Measurements from ENCODE around the gene CD99.
"Not testable (repeated sequence)": the region's sequence is repeated elsewhere in the genome, so short reads cannot be mapped to it uniquely, and the experiment has no call there.

CD99 gene

DNA sequence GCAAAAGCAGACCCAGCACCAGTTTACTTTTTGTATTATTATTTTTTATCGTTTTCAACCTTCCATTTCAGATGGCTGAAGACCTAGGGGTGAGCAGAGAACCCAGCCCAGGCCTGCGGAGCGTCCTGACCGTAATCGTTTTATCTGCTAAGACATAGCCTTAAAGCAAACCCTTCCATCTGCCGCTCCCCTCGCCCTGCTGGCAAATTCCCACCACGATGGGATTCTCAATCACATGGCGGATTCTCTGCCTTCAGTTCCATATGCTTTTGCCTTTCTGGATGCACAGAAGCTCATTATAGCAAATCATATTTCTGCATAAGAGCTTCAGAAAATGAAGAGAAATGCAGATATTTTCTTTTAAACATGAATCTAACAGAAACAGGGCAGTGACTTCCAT, 42.2 kb downstream of the CD99 start:
- no peak for DNase-seq

DNA sequence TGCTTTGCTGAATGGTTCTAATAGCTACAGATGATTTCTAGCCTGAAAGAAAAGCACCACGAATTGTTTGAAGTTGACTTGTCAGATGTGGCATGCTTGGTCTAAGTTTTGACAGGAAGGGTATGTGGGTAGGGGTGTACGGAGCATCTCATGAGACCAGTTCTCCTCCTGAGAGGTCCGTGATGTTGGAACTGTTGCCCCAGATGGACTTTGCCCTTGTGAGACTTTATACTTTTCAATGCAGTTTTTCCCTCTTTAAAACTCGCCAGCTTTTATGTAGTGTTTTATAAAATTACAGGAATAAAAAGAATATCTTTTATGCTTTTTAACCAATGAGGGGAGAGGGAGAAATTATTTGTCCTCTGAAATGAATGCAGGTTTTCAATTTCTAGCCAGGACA, 44.2 kb downstream of the CD99 start:
- no peak for DNase-seq

DNA sequence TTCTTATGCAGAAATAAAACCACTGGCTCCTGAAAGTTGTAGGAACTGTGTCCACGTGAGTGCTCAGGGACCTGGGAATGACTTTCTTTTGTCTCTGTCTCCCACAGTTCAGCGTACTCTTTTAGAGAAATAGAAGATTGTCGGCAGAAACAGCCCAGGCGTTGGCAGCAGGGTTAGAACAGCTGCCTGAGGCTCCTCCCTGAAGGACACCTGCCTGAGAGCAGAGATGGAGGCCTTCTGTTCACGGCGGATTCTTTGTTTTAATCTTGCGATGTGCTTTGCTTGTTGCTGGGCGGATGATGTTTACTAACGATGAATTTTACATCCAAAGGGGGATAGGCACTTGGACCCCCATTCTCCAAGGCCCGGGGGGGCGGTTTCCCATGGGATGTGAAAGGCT, 49.6 kb downstream of the CD99 start:
- no peak for DNase-seq

DNA sequence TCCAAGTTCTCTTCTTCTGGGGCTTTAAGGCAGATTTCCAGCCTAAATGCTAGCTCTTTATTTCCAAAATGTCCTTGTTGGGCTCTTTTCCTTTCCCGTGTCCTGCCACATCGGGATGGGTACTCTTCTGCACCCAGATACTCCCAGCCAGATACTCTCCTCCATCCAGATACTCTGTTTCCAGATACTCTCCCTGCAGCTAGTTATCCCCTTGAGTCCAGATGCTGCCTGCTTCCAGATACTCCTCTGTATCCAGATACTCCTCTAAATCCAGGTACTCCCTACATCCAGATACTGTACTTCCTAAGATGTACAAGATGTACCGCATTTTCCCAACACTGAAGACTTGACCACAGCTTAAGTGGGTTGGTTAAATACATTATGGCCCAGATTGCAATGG, 50.3 kb downstream of the CD99 start:
- no peak for DNase-seq

DNA sequence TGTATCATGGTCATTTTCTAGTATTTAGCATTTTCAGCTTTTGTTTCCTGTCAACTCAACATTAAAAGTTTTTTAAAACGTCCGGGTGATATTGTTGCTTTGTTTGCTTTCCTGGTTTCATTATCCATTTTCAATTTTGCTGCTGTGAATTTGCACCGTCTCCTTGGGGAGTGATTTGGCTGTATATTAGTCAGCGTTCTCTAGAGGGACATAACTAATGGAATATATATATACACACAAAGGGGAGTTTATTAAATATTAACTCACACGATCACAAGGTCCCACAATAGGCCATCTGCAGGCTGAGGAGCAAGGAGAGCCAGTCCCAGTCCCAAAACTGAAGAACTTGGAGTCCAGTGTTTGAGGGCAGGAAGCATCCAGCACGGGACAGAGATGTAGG, 55.2 kb downstream of the CD99 start:
- not testable (repeated sequence) for DNase-seq

DNA sequence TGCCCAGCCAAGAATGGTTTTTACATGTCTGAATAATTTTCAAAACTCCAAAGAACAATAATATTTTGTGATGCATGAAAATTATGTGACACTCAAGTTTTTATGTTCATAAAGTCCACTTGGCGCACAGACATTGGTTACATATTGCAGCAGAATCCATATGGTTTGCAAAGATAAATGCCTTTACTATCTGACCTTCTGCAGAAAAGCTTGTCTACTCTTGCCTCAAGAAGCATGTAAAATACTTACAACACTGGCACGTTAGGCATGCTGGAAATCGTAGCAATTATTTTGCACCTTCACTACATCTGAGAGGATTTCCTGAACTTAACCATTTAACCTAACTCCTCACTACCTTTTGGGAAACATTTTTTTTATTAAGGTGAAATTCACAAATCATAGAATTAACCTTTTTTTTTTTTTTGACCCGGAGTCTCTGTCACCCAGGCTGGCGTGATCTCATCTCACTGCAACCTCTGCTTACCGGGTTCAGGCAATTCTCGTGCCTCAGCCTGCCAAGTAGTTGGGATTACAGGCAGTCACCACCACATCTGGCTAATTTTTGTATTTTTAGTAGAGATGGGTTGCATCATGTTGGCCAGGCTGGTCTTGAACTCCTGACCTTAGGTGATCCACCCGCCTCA, 57.2 kb downstream of the CD99 start:
- DNase-seq: no peak

DNA sequence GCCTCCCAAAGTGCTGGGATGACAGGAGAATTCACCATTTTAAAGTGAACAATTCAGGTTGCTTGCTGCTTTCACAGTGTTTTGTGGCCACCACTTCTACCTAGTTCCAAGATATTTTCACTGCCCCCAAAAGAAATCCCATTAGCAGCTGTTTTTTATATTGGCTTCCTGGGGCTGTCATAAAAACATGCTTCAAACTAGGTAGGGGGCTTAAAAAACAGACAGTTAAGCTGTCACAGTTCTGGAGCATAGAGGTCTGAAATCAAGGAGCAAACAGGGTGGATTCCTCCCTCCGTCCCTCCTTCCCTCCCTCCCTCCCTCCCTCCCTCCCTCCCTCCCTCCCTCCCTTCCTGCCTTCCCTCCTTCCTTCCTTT, 57.7 kb downstream of the CD99 start:
- no peak for DNase-seq

DNA sequence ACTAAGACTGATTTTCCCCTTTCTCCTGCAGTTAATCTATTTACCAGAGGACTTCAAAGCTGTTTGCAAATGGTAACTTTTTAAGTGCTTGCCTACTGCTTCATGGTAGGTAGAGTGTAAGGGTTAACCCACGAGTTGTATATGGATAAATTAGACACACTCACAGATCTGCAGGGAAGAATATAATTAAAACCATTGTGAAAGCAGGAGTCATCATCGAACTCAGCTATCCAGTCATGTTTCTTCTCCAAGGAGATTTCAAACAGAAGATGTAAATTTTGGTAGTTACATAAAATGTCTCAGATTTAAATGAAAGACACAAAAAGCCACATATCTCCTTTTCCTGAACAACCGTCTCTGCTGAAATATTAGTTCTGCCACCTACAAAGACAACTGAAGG, 60.2 kb downstream of the CD99 start:
- DNase-seq: no peak

DNA sequence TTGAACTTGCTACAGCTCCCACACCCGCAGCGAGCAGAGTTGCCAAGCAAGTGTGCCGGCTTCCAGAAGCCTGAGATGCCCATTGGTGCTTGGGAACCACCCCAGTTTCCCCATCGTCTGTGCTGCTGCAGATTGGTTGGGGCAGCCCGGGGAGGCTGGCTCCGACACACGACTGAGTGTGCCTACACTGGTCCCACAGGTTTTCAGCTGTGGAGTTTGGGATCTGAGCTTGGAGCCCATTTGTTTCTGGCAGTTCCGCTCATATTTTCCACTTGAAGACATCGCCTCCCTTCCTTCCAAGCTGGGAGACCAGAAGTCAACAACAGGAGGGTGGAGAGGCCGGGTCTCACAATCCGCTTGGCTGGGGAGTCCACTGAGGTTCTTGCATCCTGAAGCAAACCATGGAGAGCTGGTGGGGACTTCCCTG, 60.8 kb downstream of the CD99 start, which contains the start of gene XG:
XG (plus strand) TSS at position 167 of the 427 bp plus-strand sequence; CDS start at position 402, 235 bp downstream.
- not testable (repeated sequence) for DNase-seq

DNA sequence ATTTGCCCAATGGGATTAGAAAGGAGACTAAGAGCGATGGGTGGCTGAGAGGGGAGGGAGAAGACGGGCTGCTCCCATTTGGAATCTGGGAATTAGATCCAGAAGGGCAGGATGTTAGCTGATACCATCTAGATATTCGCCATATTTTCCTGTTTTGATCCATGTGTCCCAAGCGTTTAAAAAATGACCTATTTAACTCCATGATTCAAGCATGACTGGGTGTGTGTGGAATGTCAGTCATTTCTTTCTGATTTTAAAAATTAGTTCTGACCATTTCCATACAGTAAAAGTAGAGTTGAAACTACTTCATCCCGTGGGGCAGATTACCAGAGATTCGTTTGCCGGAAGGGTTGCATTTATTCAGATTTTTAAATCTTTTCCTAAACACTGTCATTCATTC, 61.3 kb downstream of the CD99 start:
- DNase-seq: not testable (repeated sequence)

DNA sequence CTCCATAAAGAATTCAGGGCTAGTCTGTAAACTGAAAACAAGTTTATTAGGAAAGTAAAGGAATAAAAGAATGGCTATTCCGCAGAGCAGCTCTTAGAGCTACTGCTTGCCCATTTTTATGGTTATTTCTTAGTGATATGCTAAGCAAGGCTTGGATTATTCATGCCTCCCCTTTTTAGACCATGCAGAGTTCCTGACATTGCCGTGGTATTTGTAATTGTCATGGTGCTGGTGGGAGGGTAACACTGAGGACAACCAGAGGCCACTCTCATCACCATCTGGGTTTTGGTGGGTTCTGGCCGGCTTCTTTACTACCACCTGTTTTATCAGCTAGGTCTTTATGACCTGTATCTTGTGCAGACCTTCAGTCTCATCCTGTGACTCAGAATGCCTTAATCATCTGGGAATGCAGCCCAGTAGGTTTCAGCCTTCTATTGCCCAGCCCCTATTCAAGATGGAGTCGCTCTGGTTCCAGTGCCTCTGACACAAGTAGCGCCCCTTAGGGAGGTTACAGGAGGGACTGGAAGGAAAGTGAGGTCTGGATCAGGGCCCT, 64.1 kb downstream of the CD99 start:
- DNase-seq: not testable (repeated sequence)

DNA sequence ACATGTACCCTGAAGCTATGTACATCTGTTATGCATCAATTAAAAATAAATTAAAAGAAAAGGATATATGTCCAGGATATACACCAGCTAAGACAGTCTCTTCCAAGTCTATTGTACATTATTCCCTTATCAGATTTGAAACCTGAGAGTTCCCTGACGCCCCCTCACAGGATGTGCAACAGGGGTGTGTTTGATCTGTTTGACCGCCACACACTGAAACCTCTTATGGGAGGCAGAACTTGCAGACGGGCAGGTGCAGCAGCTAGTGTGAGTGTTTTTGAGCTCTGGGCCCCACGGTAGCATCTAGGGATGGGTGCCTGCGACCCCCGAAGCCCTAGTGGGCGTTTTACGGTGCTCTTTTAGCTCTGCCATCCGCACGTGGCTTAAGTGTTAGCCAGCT, 65.5 kb downstream of the CD99 start:
- no peak for DNase-seq

DNA sequence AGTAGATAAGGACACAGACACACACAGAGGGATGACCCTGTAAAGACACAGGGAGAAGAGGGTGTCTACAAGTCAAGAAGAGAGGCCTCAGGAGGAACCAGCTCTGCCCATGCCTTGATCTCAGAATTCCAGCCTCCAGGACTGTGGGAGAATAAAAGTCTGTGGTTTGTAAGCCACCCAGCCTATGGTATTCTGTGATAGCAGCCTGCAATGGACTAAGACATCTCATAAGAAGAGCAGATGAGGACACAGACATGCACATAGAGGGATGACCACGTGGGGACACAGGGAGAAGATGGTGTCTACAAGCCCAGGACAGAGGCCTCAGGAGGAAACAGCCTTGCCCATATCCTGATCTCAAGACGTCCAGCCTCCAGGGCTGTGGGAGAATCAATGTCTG, 70.2 kb downstream of the CD99 start:
- no peak for DNase-seq

DNA sequence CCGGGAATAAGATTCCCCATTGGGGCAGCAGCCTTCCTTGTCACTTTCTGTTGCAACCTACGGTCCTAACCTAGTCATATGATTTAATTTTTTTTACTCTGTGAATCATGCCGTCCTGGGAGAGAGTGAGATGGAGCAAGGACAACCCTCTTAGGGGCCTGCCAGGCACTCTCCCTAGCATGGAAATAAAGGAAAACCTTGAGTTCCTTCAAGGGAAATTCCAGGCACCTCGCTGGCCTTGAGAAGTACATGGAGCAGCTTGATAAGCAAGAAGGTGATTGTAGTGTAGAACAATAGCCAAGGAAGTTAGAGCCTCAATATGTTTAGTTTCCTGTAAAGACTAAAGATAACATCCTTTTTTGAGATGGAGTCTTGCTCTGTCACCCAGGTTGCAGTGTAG, 71.6 kb downstream of the CD99 start:
- not testable (repeated sequence) for DNase-seq

DNA sequence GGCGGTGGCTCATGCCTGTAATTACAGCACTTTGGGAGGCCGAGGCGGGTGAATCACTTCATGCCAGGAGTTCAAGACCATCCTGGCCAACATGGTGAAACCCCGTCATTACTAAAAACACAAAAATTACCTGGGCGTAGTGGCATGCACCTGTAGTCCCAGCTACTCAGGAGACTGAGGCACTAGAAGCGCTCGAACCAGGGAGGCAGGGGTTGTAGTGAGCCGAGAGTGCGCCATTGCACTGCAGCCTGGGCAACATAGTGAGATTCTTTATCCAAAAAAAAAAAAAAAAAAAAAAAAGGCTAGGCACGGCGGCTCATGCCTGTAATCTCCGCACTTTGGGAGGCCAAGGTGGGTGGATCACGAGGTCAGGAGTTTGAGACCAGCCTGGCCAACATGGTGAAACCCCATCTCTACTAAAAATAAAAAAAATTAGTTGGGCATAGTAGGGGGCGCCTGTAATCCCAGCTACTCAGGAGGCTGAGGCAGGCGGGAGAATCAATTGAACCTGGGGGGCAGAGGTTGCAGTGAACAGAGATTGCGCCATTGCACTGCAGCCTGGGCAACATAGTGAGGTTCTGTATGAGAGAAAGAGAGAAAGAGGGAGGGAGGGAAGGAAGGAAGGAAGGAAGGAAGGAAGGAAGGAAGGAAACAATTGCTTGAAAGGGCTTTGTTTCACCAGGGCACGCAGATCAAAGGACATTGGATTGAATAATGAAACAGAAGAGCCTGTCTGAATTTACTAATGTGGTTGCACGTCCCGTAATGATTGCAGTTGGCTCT, 73.9 kb downstream of the CD99 start:
- not testable (repeated sequence) for DNase-seq

DNA sequence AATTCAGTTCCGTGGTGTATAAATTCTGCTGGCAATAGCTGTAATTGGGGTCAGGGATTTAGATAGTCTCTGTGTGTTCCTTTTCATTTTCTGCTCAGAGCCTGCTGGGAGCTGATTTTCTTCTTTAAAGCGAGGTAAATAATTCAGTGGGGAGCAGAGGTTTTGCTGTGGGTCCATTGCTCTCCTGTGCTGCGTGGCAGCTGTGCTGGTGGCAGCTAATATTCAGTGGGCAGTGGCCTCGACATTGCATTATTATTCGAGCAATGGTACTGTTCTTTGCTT, 74.4 kb downstream of the CD99 start:
- no peak for DNase-seq

DNA sequence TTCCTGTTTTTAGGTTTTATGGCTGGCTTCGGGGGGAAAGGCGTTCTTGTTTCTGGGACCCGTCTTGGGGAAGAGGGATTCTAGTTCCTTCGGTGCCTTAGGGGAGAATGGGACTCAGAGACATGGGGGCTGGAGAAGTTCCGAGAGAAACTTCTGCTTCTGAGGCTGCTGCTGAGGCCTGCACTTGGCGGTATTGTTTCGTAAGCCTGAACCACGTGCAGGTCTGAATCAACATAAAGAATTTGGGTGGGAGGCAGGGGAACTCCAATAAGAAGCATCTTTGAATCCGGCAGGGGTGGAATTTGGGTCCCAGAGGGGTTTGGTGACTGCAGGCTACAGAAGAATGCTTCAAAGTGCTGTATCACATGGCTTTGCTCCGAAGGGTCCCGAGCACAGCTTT, 75.8 kb downstream of the CD99 start:
- DNase-seq: peak; percentile 81

DNA sequence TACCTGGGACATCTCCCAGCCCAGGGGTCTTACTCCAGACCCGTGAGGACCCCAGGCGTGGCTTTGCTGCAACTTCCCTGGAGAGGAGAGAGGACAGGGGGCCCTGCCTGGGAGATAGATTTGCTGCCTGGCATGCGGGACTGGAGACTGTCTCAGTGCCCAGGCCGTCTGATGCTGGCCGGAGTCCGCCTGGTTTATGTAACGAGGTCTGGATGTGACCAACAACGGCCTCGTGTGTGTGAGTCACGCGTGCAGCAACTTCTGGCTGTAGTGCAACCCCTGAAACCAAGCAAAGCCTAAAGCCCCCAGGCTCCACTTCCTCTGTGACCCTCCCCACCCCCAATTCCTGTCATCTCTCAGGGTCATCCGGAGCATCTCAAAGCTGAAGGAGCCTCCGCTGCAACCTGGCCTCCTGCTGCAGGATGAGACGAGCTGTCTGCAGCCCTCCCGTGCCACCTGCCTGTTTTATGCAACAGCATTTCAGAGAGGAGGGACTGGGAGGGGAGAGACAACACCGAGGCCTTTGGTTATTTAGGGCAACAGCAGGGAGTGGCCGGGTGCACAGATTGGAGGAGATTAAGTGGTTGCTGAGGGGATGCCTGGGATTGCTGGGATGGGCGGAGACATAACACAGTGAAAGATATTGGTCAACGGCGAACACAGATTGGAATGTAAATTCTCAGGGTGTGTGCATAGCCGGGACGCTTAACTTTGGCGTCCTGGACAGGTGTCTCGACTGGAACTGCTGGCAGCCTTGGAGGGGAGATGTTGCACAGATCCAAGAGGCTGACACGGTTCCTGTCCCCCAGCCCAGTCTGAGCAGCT, 76.7 kb downstream of the CD99 start:
- peak; percentile 84 for DNase-seq

DNA sequence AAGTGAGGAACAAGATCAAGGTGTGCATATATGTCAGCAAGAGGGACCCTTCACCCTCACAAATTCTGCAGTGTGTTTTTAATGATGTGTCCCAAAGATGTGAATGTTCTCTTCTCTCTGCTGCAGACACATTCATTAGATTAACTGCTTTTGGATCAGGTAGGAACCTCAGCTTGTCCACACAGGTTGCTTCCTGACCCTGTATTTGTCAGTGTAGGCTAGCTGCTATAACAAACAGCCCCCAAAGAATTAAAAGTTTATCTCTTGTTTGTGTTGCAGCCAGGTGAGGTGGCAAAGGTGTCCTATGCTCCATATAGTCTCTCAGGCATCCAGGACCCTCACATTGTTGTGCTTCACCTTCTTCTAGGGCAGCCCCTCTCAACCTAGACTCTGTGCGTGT, 78.5 kb downstream of the CD99 start:
- no peak for DNase-seq

DNA sequence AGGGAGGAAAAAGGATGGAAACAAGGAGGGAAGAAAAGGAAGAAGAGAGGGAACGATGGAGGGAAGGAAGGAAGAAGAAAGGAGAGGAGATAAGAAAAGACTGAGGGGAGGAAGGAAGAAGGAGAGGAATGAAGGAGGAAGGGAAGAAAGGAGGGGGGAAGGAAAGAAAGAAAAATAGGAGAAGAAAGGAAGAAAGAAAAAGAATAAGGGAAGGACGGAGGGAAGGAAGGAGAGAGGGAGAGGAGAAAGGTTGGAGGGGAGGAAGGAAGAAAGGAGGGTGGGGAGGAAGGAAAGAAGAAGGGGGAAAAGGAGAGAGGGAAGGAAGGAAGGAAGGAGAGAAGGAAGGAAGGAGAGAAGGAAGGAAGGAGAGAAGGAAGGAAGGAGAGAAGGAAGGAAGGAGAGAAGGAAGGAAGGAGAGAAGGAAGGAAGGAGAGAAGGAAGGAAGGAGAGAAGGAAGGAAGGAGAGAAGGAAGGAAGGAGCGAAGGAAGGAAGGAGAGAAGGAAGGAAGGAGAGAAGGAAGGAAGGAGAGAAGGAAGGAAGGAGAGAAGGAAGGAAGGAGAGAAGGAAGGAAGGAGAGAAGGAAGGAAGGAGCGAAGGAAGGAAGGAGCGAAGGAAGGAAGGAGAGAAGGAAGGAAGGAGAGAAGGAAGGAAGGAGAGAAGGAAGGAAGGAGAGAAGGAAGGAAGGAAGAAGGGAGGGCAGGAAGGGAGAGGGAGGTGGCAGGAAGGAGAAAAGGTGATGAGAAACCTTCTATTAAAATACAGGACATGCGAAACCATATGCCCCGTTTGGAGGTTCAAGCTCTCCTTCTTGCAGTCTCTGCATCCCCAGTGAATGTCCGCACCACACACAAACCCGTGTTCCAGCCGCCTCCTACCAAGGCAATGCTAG, 82.3 kb downstream of the CD99 start:
- DNase-seq: not testable (repeated sequence)

DNA sequence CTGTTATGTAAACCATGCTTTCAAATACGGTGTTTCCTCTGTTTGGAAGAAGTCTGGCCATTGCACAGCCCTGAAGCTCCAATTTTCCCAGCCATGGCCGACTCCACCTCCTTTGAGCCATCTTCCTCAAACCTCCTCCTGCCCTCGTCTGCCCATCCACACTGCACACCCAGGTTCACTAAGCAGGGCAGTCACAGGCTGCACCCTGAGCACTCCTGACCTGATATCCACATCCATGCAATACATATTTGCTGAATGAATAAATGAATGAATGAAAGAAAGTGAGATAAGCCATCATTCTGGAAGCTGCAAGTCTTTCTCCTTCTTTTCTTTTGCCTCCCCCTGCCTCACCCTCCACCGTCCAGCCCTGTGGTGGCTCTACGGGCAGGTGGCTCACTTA, 83.0 kb downstream of the CD99 start:
- no peak for DNase-seq

DNA sequence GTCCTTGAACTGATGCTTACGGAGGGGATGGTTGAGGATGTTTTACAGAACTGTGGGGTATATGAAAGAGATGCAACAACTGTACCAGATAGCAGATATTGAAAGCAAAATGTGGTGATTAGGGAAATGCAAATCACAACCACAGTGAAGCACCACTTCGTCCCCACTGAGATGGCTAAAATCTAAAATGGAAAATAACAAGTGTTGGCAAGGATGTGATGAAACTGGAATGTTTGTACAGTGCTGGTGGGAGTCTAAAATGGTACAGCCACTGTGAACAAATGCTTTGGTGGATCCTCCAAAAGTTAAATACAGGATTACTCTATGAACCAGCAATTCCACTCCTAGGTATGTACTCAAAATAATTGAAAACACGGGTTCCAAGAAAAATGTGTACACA, 83.7 kb downstream of the CD99 start:
- DNase-seq: no peak
